HCT116 (cell line): Measurements from ENCODE around the gene ZNF318. TPM values are rescaled to one million over a fixed set of nuclear protein-coding genes. Genes with fewer than 3 reads are reported as not detected.

ENCODE experiments used
- ATAC-seq: fragments of 200-7000 bp; cut with Tn5 transposase; 2 replicates; pipeline ENCODE4 v1.9.1; 2020; ENCODE audit warnings: mild to moderate bottlenecking, moderate library complexity
- BruUV-seq: library from RNA; stranded (reverse); fragments of 400-500 nt; replicated peaks from 2 replicates; lab custom pipeline; 2021; lab: Mats Ljungman, UMichigan
- CTCF ChIA-PET: fragments of 300-600 bp; sonication (Branson Sonifier 250); formaldehyde crosslinking; loops from one replicate; lab custom pipeline; 2021; ENCODE audit warnings: antibody characterized with exemption; lab: Charles Lee
- POLR2A ChIA-PET: fragments of 300-600, 350-600 bp; sonication (Branson Sonifier 250); formaldehyde crosslinking; loops from one replicate; lab custom pipeline; 2021; ENCODE audit warnings: antibody characterized with exemption; lab: Charles Lee
- RAD21 ChIA-PET, 2 experiments: fragments of 300-600 bp; sonication (Branson Sonifier 250); formaldehyde crosslinking; loops; one replicate each; lab custom pipeline; 2023; ENCODE audit warnings: low total read pairs in 2 of 2; ENCODE audit not compliant: uncharacterized antibody in 2 of 2, unreplicated experiment in 2 of 2, low non-redundant PET in 1 of 2; lab: Charles Lee
- DNase-seq: peaks from one replicate; pipeline ENCODE4 v3.0.0-alpha.2; 2010; ENCODE audit warnings: low read depth, low spot score
- H2AFZ ChIP-seq: fragments of 200-600 bp; shearing (Covaris generic), sonication (generic); 2 replicates; pipeline ENCODE4 v1.6.1; 2017; ENCODE audit warnings: low read depth, mixed run types, mixed read lengths, antibody characterized with exemption, low read length; ENCODE audit not compliant: poor library complexity, severe bottlenecking
- H3K27ac ChIP-seq: 2 replicates; pipeline ENCODE4 v1.5.1; 2012; ENCODE audit warnings: low read depth, low read length
- H3K27me3 ChIP-seq: fragments of 200-600 bp; sonication (generic); 2 replicates; pipeline ENCODE4 v1.6.1; 2016; ENCODE audit warnings: mixed run types, low read length, mixed read lengths; ENCODE audit not compliant: insufficient read depth
- H3K36me3 ChIP-seq, 2 experiments: fragments of 200-500 bp in 1 of 2; fragments of 200-600 bp in 1 of 2; sonication (Bioruptor generic) in 1 of 2; sonication (generic) in 1 of 2; 2 replicates each; pipeline versions ENCODE4 v1.5.1 to v1.6.1; 2014 to 2016; ENCODE audit warnings: low read length in 2 of 2, inconsistent platforms in 1 of 2, mixed read lengths in 1 of 2, mixed run types in 1 of 2; ENCODE audit not compliant: insufficient read depth in 2 of 2, control insufficient read depth in 1 of 2
- H3K4me1 ChIP-seq, 2 experiments: fragments of 200-600 bp in 1 of 2; sonication (generic) in 1 of 2; 2 replicates each; pipeline versions ENCODE4 v1.5.1 to v1.6.1; 2012 to 2017; ENCODE audit warnings: low read length in 2 of 2, inconsistent platforms in 1 of 2, mild to moderate bottlenecking in 1 of 2, mixed read lengths in 1 of 2, mixed run types in 1 of 2, moderate library complexity in 1 of 2; ENCODE audit not compliant: insufficient read depth in 2 of 2, control insufficient read depth in 1 of 2
- H3K4me2 ChIP-seq: fragments of 200-600 bp; sonication (generic); 2 replicates; pipeline ENCODE4 v1.6.1; 2017; ENCODE audit warnings: mixed run types, low read length, mixed read lengths
- H3K4me3 ChIP-seq, 2 experiments: fragments of 200-600 bp in 1 of 2; sonication (generic) in 1 of 2; replicated peaks in 1 of 2; 2 replicates each; pipeline ENCODE4 v1.5.1; 2011 to 2016; ENCODE audit warnings: low read length in 2 of 2, control low read depth in 1 of 2, low read depth in 1 of 2, mild to moderate bottlenecking in 1 of 2, mixed read lengths in 1 of 2, mixed run types in 1 of 2
- H3K79me2 ChIP-seq: fragments of 200-600 bp; sonication (generic); 2 replicates; pipeline ENCODE4 v1.6.1; 2017; ENCODE audit warnings: mild to moderate bottlenecking, mixed run types, low read length, moderate library complexity, mixed read lengths; ENCODE audit not compliant: insufficient read depth
- H3K9ac ChIP-seq: fragments of 200-600 bp; sonication (generic); 2 replicates; pipeline ENCODE4 v1.6.1; 2016; ENCODE audit warnings: low read length, mixed read lengths
- H3K9me2 ChIP-seq: fragments of 200-600 bp; sonication (generic), shearing (Covaris generic); 2 replicates; pipeline ENCODE4 v1.6.1; 2017; ENCODE audit warnings: mixed run types, mild to moderate bottlenecking, moderate library complexity; ENCODE audit not compliant: insufficient read depth
- H3K9me3 ChIP-seq, 2 experiments: fragments of 200-500 bp in 1 of 2; fragments of 200-600 bp in 1 of 2; sonication (Bioruptor generic) in 1 of 2; sonication (generic) in 1 of 2; 2 replicates each; pipeline ENCODE4 v1.6.1; 2014 to 2017; ENCODE audit warnings: low read length in 2 of 2, mixed read lengths in 2 of 2, inconsistent platforms in 1 of 2, low read depth in 1 of 2, mild to moderate bottlenecking in 1 of 2, mixed run types in 1 of 2, moderate library complexity in 1 of 2; ENCODE audit not compliant: control insufficient read depth in 1 of 2, insufficient read depth in 1 of 2
- H4K20me1 ChIP-seq: fragments of 200-600 bp; sonication (generic), shearing (Covaris generic); 2 replicates; pipeline ENCODE4 v1.6.1; 2017; ENCODE audit warnings: mixed run types, mild to moderate bottlenecking, moderate library complexity; ENCODE audit not compliant: insufficient read depth
- CEBPB ChIP-seq: IDR thresholded peaks from 2 replicates; pipeline ENCODE4 v1.6.1; 2012; ENCODE audit warnings: low read depth
- CTCF ChIP-seq, 3 experiments: fragments of 200-600 bp in 1 of 3; sonication (generic) in 1 of 3; IDR thresholded peaks in 2 of 3; conservative IDR thresholded peaks in 1 of 3; 2 replicates each; pipeline ENCODE4 v1.5.1; 2012 to 2017; ENCODE audit warnings: low read depth in 2 of 3, low read length in 2 of 3, antibody characterized with exemption in 1 of 3, borderline replicate concordance in 1 of 3, control low read depth in 1 of 3, mild to moderate bottlenecking in 1 of 3, mixed read lengths in 1 of 3, mixed run types in 1 of 3, moderate library complexity in 1 of 3; ENCODE audit not compliant: insufficient read depth in 1 of 3
- EGR1 ChIP-seq: IDR thresholded peaks from 2 replicates; pipeline ENCODE4 v1.6.1; 2012; ENCODE audit warnings: low read depth
- EZH2 ChIP-seq: fragments of 200-600 bp; sonication (generic); IDR thresholded peaks from 2 replicates; pipeline ENCODE4 v1.6.1; 2017; ENCODE audit warnings: antibody characterized with exemption, mixed run types
- EZH2phosphoT487 ChIP-seq: fragments of 200-600 bp; IDR thresholded peaks from 2 replicates; pipeline ENCODE4 v1.6.1; 2018; ENCODE audit warnings: antibody characterized with exemption, borderline replicate concordance
- SIN3A ChIP-seq: IDR thresholded peaks from 2 replicates; pipeline ENCODE4 v1.6.1; 2012; ENCODE audit warnings: low read depth
- SP1 ChIP-seq: IDR thresholded peaks from 2 replicates; pipeline ENCODE4 v1.6.1; 2012; ENCODE audit warnings: low read depth
- intact Hi-C: fragments of 100-400 bp; cut with micrococcal nuclease; formaldehyde crosslinking; loops from 2 replicates; pipeline ENCODE4 v1.10.0; 2022
- total RNA-seq: library from RNA; stranded (reverse); gene quantifications from one replicate; pipeline ENCODE4 v1.2.1, GENCODE V29; 2021; ENCODE audit not compliant: unreplicated experiment

ZNF318 gene
- total RNA-seq, 1 experiment from 2014 or later: 15.2 TPM

- no peak overlapping the region for H2AFZ ChIP-seq
- H3K4me2 ChIP-seq: no peak overlapping the region
- no TSS peak for BruUV-seq
- no peaks in the 10 kb centered on the region for H3K9me2 ChIP-seq
- DNase-seq (no peak), ATAC-seq (no peak)
- H3K27me3 ChIP-seq: no peaks in the 10 kb centered on the region
- no peaks in the 10 kb centered on the region for H3K9me3 ChIP-seq
- POLR2A ChIA-PET: no interaction called here
- H3K36me3 ChIP-seq: no peaks in the 10 kb centered on the region
- CTCF ChIA-PET: no interaction called here
- H3K79me2 ChIP-seq: no peaks in the 10 kb centered on the region
- peaks cover 2 to 8% of the 10 kb centered on the region in 2 experiments; a peak in 3 of 4 replicates for H3K4me1 ChIP-seq
- intact Hi-C loops: no loop called here
- RAD21 ChIA-PET: no interaction called here
- no peaks in the 10 kb centered on the region for H4K20me1 ChIP-seq
- no peak overlapping the region for H3K27ac ChIP-seq
- H3K9ac ChIP-seq: no peak overlapping the region
- H3K4me3 ChIP-seq: no peak overlapping the region
- TF ChIP-seq EGR1 (no peak), SIN3A (no peak), SP1 (no peak), EZH2phosphoT487 (no peak), CEBPB (no peak), EZH2 (no peak), CTCF (IDR thresholded peaks at IDR 0.05 in 2 of 3, conservative IDR thresholded peaks at IDR 0.05 in 1 of 3; ENCODE audit: borderline replicate concordance in 1 of 3, insufficient read depth in 1 of 3, low read depth in 2 of 3, low read length in 2 of 3) (no peak)
Observed at GRCh38 chr6:43308990-43309477, 60.4 kb downstream of the ZNF318 start.
